Stimulated activated naive B cell treated with anti-CD40 and anti-IgM and Interleukin-4, amounts not matched to agents 10 μg/mL and 1 μg/mL and 100 μg/mL, for 72 hours (primary cell): ENCODE measurements around the gene PLA2G5.
"Not testable (repeated sequence)": the region's sequence is repeated elsewhere in the genome, so short reads cannot be mapped to it uniquely, and the experiment has no call there.

Experiments used
- ATAC-seq, 2 donors: fragments of 150-1000 bp; cut with Tn5 transposase; replicated peaks; 2 replicates each; pipeline ENCODE4 v1.10.0; 2021; ENCODE audit warnings: moderate library complexity in 1 of 2
- DNase-seq: peaks from one replicate; pipeline ENCODE4 v3.0.0; 2021
- H3K27ac Mint-ChIP-seq: one replicate; pipeline ENCODE4 v1.8.0; 2022; ENCODE audit warnings: mild to moderate bottlenecking, mixed read lengths
- H3K27me3 Mint-ChIP-seq, 2 donors: one replicate each; pipeline ENCODE4 v1.8.0; 2022; ENCODE audit warnings: mixed read lengths in 2 of 2
- H3K36me3 Mint-ChIP-seq, 2 donors: one replicate each; pipeline ENCODE4 v1.8.0; 2022; ENCODE audit warnings: mixed read lengths in 2 of 2, mild to moderate bottlenecking in 1 of 2
- H3K4me1 Mint-ChIP-seq, 2 donors: one replicate each; pipeline ENCODE4 v1.8.0; 2022; ENCODE audit warnings: mixed read lengths in 2 of 2, mild to moderate bottlenecking in 1 of 2
- H3K4me3 Mint-ChIP-seq, 2 donors: one replicate each; pipeline ENCODE4 v1.8.0; 2022; ENCODE audit warnings: mild to moderate bottlenecking in 2 of 2, mixed read lengths in 2 of 2, moderate library complexity in 1 of 2
- H3K9me3 Mint-ChIP-seq, 2 donors: one replicate each; pipeline ENCODE4 v1.8.0; 2022; ENCODE audit warnings: mixed read lengths in 2 of 2, mild to moderate bottlenecking in 1 of 2

Gene PLA2G5

GRCh38 chr1:20069874-20070273 is at the start of gene PLA2G5:
Gene PLA2G5, plus strand, starts transcription at chr1:20070194. Its CDS starts 14,637 bp downstream, at chr1:20084831.
- Mint-ChIP-seq H3K27ac (peak within 1 kb of the TSS; percentile 37), H3K27me3 (peaks cover 4 to 8% of the 10 kb centered on the region in 2 donors), H3K9me3 (no peaks in the 10 kb centered on the region), H3K4me1 (peaks cover 27 to 40% of the 10 kb centered on the region in 2 donors), H3K4me3 (no peak within 1 kb of the TSS), H3K36me3 (no peaks in the 10 kb centered on the region)
- DNase-seq (no peak), ATAC-seq (no peak)

- Mint-ChIP-seq H3K4me3 (no peak overlapping the region), H3K36me3 (peaks cover 0 to 5% of the 10 kb centered on the region in 2 donors), H3K27ac (no peak overlapping the region), H3K27me3 (peaks cover 57 to 60% of the 10 kb centered on the region in 2 donors), H3K9me3 (peaks cover 9 to 14% of the 10 kb centered on the region in 2 donors), H3K4me1 (no peaks in the 10 kb centered on the region)
- ATAC-seq, result no peak
- no peak for DNase-seq
Observed at GRCh38 chr1:20028125-20028524, 41.9 kb upstream of the PLA2G5 start.

GRCh38 chr1:20028726-20029125 is 41.3 kb upstream of the PLA2G5 start:
- ATAC-seq, result no peak
- Mint-ChIP-seq H3K27ac (no peak overlapping the region), H3K4me1 (no peaks in the 10 kb centered on the region)

DNA sequence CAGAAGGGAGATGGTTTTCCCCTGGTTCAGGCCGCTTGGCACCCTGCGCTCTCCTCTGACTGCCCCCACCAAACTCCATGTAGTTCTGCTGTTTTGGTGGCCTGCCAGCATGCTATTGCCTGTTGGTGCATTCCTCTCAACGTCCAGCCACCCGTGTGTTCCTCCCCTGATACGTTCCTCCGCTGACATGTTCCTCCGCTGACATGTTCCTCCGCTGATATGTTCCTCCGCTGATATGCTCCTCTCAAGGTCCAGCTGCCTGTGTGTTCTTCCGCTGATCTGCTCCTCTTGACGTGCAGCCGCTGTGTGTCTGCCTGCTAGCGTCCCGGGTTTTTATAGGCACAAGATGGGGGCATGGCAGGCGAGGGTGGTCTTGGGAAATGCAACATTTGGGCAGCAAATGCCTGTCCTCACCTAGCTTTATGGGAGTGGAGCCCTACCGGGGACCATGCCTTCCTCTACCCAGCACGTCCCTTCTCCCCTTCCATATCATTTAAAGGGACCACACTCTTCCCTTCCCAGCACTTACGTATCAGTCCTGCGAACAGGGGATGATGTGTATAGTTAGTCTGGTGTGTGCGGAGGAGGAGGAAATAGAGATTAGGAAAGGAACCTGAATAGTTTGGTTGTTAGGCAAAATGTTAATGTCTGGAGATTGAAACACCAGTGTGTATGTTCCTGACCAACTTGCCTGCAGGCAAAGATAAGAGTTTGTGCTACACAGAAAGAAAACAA is 40.6 kb upstream of the PLA2G5 start:
- H3K27me3 Mint-ChIP-seq, result peaks cover 60 to 61% of the 10 kb centered on the region in 2 donors
- H3K36me3 Mint-ChIP-seq, result peaks cover 6 to 8% of the 10 kb centered on the region in 2 donors
- no peak for DNase-seq
- peaks cover 11 to 19% of the 10 kb centered on the region in 2 donors for H3K9me3 Mint-ChIP-seq
- H3K27ac Mint-ChIP-seq, result no peak overlapping the region
- no peaks in the 10 kb centered on the region for H3K4me1 Mint-ChIP-seq
- H3K4me3 Mint-ChIP-seq, result no peak overlapping the region
- no peak for ATAC-seq

More at GRCh38 chr1:20028726-20029125, 41.3 kb upstream of the PLA2G5 start:
- H3K36me3 Mint-ChIP-seq, result peaks cover 2 to 5% of the 10 kb centered on the region in 2 donors
- no peak for DNase-seq
- H3K9me3 Mint-ChIP-seq, result peaks cover 12 to 18% of the 10 kb centered on the region in 2 donors
- H3K4me3 Mint-ChIP-seq, result no peak overlapping the region
- H3K27me3 Mint-ChIP-seq, result peaks cover 60 to 61% of the 10 kb centered on the region in 2 donors

- not testable (repeated sequence) for H3K4me3 Mint-ChIP-seq, ATAC-seq, H3K4me1 Mint-ChIP-seq, DNase-seq, H3K27ac Mint-ChIP-seq
- H3K9me3 Mint-ChIP-seq, result peaks cover 16 to 21% of the 10 kb centered on the region in 2 donors
- H3K36me3 Mint-ChIP-seq, result peaks cover 12 to 13% of the 10 kb centered on the region in 2 donors
- H3K27me3 Mint-ChIP-seq, result peaks cover 58 to 62% of the 10 kb centered on the region in 2 donors
Observed at GRCh38 chr1:20030436-20031151, 39.4 kb upstream of the PLA2G5 start.

DNA sequence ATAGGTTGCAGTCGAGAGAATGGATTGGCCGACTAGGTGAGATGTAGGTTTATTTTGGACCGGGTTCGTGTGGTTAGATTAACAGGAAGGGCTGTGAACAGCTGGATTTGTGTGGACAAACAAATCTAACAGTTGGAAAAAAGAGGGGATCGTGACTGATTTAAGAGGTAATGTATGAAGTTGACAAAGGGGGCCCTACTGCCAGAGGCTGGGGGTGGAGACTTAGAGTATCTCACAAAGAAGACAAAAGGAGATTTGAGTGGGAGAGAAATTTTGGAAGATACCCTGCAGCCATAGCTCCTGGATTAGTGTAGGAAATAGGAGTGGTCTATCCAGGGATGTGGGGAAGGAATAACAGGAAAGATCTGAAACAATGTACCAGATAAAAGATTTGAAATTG is 38.8 kb upstream of the PLA2G5 start:
- Mint-ChIP-seq H3K27ac (no peak overlapping the region), H3K4me3 (no peak overlapping the region), H3K4me1 (no peaks in the 10 kb centered on the region), H3K27me3 (peaks cover 55 to 61% of the 10 kb centered on the region in 2 donors), H3K36me3 (peaks cover 12 to 13% of the 10 kb centered on the region in 2 donors), H3K9me3 (peaks cover 16 to 23% of the 10 kb centered on the region in 2 donors)
- ATAC-seq (no peak), DNase-seq (no peak)

- H3K27ac Mint-ChIP-seq, result no peak overlapping the region
- ATAC-seq (no peak), DNase-seq (no peak)
- peaks cover 12 to 13% of the 10 kb centered on the region in 2 donors for H3K36me3 Mint-ChIP-seq
- no peak overlapping the region for H3K4me3 Mint-ChIP-seq
- H3K9me3 Mint-ChIP-seq, result peaks cover 17 to 21% of the 10 kb centered on the region in 2 donors
- peaks cover 49 to 54% of the 10 kb centered on the region in 2 donors for H3K27me3 Mint-ChIP-seq
- H3K4me1 Mint-ChIP-seq, result no peaks in the 10 kb centered on the region
Observed at GRCh38 chr1:20031836-20032235, 38.2 kb upstream of the PLA2G5 start.

GRCh38 chr1:20032425-20032824 is 37.6 kb upstream of the PLA2G5 start:
- Mint-ChIP-seq H3K4me1 (peaks cover 0 to under 1% of the 10 kb centered on the region in 2 donors), H3K27ac (no peak overlapping the region), H3K27me3 (peaks cover 43 to 48% of the 10 kb centered on the region in 2 donors), H3K4me3 (no peak overlapping the region), H3K36me3 (peaks cover 13 to 15% of the 10 kb centered on the region in 2 donors), H3K9me3 (peaks cover 21 to 24% of the 10 kb centered on the region in 2 donors)
- DNase-seq (no peak), ATAC-seq (no peak)

DNA sequence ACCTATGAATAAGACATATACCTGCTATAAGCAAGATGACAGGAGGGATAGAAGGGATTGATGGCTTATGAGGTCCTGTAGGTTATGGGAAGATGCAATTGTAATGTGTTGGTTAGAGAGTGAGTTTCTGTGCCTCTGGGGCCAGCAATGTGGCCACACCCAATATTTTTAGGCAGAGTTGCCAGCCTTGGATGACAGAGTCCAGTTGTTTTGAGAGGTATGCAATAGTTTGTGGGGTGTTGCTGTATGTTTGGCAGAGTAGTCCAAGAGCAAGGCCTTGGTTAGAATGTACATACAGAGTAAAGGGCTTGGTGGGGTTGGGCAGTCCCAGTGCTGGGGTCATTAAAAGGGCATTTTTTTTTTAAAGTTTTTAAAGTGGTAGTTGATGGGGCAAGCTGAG is 36.6 kb upstream of the PLA2G5 start:
- H3K36me3 Mint-ChIP-seq, result peaks cover 13 to 15% of the 10 kb centered on the region in 2 donors
- peaks cover 5 to 10% of the 10 kb centered on the region in 2 donors for H3K4me1 Mint-ChIP-seq
- H3K27me3 Mint-ChIP-seq, result peaks cover 35 to 38% of the 10 kb centered on the region in 2 donors
- H3K9me3 Mint-ChIP-seq, result peaks cover 21 to 24% of the 10 kb centered on the region in 2 donors
- H3K4me3 Mint-ChIP-seq, result no peak overlapping the region
- no peak for ATAC-seq
- H3K27ac Mint-ChIP-seq, result no peak overlapping the region
- DNase-seq, result no peak

DNA sequence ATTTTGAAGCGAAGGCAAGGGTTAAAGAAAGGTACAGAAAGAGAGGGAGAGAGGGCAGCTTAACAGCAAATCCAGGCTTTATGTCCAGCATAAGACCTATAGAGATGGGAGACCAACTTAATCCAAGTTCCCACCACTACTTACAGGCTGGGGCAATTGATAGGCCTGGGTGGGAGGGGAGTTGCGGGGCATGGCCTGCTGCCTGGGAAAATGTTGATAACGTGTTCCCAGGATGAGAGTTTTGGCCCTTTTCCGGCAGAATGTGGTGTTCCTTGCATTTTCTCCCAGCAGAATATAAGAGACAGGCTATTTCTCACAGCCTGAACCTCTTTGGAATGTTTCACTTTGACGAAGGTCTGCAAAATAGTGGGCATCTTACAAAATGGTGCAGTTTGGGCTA is 34.9 kb upstream of the PLA2G5 start:
- H3K27ac Mint-ChIP-seq, result no peak overlapping the region
- H3K27me3 Mint-ChIP-seq, result peaks cover 20 to 23% of the 10 kb centered on the region in 2 donors
- no peak for ATAC-seq
- peaks cover 13 to 15% of the 10 kb centered on the region in 2 donors for H3K36me3 Mint-ChIP-seq
- peaks cover 21 to 24% of the 10 kb centered on the region in 2 donors for H3K9me3 Mint-ChIP-seq
- peaks cover 5 to 11% of the 10 kb centered on the region in 2 donors for H3K4me1 Mint-ChIP-seq
- DNase-seq, result no peak
- H3K4me3 Mint-ChIP-seq, result no peak overlapping the region

DNA sequence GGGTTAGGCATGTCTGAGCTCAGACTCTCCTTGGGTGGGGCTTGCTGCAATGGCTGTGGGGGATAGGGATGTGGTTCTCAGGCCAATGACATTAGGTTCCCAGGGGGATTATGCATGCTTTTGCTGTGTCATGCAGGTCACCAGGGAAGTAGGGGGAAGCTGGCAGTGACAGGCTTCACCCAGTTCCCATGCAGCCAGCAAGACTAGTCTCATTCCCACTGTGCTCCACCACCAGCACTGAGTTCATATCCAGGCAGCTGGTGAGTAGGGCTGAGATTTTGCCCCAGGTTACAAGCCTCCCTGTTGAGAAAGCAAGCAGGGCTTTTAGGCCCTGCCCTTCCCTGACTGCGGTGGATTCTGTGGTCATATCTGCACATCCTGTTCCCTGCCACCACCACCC is 32.1 kb upstream of the PLA2G5 start:
- no peak overlapping the region for H3K27ac Mint-ChIP-seq

GRCh38 chr1:20047096-20047495 is 22.9 kb upstream of the PLA2G5 start:
- H3K27me3 Mint-ChIP-seq, result no peaks in the 10 kb centered on the region
- DNase-seq (no peak), ATAC-seq (peak; percentile 51 to 58)
- no peak overlapping the region for H3K27ac Mint-ChIP-seq
- peaks cover 6 to 10% of the 10 kb centered on the region in 2 donors for H3K36me3 Mint-ChIP-seq
- H3K9me3 Mint-ChIP-seq, result peaks cover 8 to 14% of the 10 kb centered on the region in 2 donors
- H3K4me1 Mint-ChIP-seq, result peaks cover 2 to 12% of the 10 kb centered on the region in 2 donors
- no peak overlapping the region for H3K4me3 Mint-ChIP-seq

More for the DNA sequence above, 32.1 kb upstream of the PLA2G5 start:
- peaks cover 18 to 20% of the 10 kb centered on the region in 2 donors for H3K27me3 Mint-ChIP-seq
- DNase-seq (no peak), ATAC-seq (peak; percentile 21 to 27)
- H3K4me1 Mint-ChIP-seq, result peaks cover 5 to 11% of the 10 kb centered on the region in 2 donors
- H3K36me3 Mint-ChIP-seq, result peaks cover 13 to 15% of the 10 kb centered on the region in 2 donors
- no peak overlapping the region for H3K4me3 Mint-ChIP-seq
- peaks cover 21 to 24% of the 10 kb centered on the region in 2 donors for H3K9me3 Mint-ChIP-seq

GRCh38 chr1:20048563-20048962 is 21.4 kb upstream of the PLA2G5 start:
- no peak for ATAC-seq
- H3K36me3 Mint-ChIP-seq, result peaks cover 8 to 20% of the 10 kb centered on the region in 2 donors

DNA sequence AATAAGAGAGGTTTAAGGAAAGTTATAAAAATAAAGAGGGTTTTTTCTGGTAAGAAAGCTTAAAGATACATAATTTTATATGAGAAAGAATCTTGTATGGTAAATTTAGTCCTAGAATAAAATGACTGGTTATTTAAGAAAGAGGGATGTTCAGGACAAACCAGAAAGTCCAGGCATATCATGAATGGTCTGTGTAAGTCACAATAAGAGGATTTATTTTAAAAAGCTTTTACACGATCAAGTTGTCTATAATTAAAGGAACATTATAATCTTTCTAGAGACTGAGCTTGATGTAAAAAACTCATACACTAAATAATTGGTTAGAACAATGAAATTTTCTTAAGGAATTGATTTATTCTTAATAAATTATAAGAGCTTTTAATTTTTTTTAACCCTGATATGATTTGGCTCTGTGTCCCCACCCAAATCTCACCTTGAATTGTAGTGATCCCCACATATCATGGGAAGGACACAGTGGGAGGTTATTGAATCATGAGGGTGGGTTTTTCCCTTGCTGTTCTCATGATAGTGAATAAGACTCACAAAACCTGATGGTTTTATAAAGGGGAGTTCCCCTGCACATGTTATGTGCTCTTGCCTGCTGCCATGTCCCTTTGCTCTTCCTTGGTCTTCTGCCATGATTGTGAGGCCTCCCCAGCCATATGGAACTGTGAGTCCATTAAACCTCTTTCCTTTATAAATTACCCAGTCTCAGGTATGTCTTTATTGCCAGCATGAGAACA is 20.8 kb upstream of the PLA2G5 start:
- not testable (repeated sequence) for ATAC-seq, H3K27ac Mint-ChIP-seq, H3K27me3 Mint-ChIP-seq, DNase-seq, H3K4me3 Mint-ChIP-seq
- Mint-ChIP-seq H3K4me1 (peaks cover 2 to 12% of the 10 kb centered on the region in 2 donors), H3K36me3 (peaks cover 8 to 20% of the 10 kb centered on the region in 2 donors), H3K9me3 (peaks cover 16 to 23% of the 10 kb centered on the region in 2 donors)

More at GRCh38 chr1:20048563-20048962, 21.4 kb upstream of the PLA2G5 start:
- Mint-ChIP-seq H3K9me3 (peaks cover 15 to 21% of the 10 kb centered on the region in 2 donors), H3K4me1 (peaks cover 2 to 12% of the 10 kb centered on the region in 2 donors), H3K4me3 (no peak overlapping the region), H3K27ac (no peak overlapping the region), H3K27me3 (no peaks in the 10 kb centered on the region)
- no peak for DNase-seq
